ENCODE results near the gene FAT4. TPM values are rescaled to one million over a fixed set of nuclear protein-coding genes. Genes with fewer than 3 reads are reported as not detected.

FAT4 gene
- total RNA-seq, 4 donors from 2014 or later = 1.8 to 8.6 (median 2.8) TPM

DNA sequence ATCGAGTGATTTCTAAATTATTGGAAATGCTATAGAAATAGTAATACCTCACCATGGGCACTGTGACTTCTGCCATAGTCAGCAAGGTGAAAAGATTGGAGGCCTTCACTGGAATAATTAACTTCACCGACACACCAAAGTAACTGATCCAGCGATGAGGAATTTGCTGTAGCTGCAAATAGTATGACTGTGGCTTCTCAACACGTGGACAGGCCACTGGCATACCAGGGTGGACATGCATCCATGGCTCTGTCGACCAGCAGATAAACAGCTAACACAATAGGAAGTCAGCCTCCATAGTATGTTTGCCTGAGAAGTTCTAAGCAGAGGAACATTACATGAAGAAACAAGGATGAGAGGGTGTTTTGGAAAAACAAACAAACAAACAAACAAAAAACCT is 10.9 kb upstream of the FAT4 start:
- no peak for DNase-seq (ENCODE audit: low spot score in 2 of 2)
- TF ChIP-seq POLR2A (IDR thresholded peaks at IDR 0.05) (no peak), CTCF (IDR thresholded peaks at IDR 0.05) (no peak)
- intact Hi-C loops (cut with DNase I; ENCODE audit: low total_unique reads) = no loop called here

GRCh38 chr4:125306112-125306511 is 8.6 kb upstream of the FAT4 start:
- no peak for TF ChIP-seq POLR2A (IDR thresholded peaks at IDR 0.05)
- no peak for TF ChIP-seq CTCF (IDR thresholded peaks at IDR 0.05)
- 92 to 96% methylated on average over 1 of the region's 1 CpG for WGBS, 2 donors
- intact Hi-C loops (cut with DNase I; ENCODE audit: low total_unique reads) = no loop called here
- no peak for DNase-seq (ENCODE audit: low spot score in 2 of 2)
- no peak overlapping the region for H3K4me3 ChIP-seq (ENCODE audit: low read depth, poor library complexity, severe bottlenecking)

More for the DNA sequence above, 10.9 kb upstream of the FAT4 start:
- H3K4me3 ChIP-seq (ENCODE audit: low read depth, poor library complexity, severe bottlenecking) = no peak overlapping the region
- WGBS, 2 donors = 90 to 91% methylated on average over 5 of the region's 5 CpGs

GRCh38 chr4:125306533-125306932 is 8.2 kb upstream of the FAT4 start:
- no peak for DNase-seq (ENCODE audit: low spot score in 2 of 2)
- no peak for TF ChIP-seq CTCF (IDR thresholded peaks at IDR 0.05)
- no peak for TF ChIP-seq POLR2A (IDR thresholded peaks at IDR 0.05)
- intact Hi-C loops (cut with DNase I; ENCODE audit: low total_unique reads) = no loop called here

DNA sequence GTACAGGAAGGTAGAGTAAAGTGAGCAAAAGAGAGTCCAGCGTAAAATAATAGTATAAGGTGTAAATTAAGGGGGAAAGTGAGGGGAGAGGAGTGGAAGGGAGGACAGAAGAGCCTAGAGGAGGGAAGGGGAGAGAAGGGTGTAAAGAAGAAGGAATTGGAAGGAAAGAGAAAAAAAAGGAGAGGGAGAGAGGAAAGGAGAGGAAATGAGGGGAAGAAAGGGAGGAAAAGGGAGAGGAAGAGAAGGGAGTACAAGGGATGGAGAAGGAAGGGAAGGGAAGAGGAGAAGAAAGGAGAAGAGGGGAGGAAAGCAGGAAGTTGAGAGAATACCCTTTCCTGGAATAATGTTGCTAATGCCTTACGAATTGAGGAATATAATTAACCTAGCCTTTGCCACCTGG is 3.3 kb upstream of the FAT4 start:
- DNase-seq (ENCODE audit: low spot score in 2 of 2) = no peak
- intact Hi-C loops (cut with DNase I; ENCODE audit: low total_unique reads) = no loop called here
- 68 to 72% methylated on average over 2 of the region's 2 CpGs for WGBS, 2 donors
- no peak overlapping the region for H3K4me3 ChIP-seq (ENCODE audit: low read depth, poor library complexity, severe bottlenecking)
- TF ChIP-seq POLR2A (IDR thresholded peaks at IDR 0.05) (no peak), CTCF (IDR thresholded peaks at IDR 0.05) (no peak)

More at GRCh38 chr4:125306533-125306932, 8.2 kb upstream of the FAT4 start:
- no peak overlapping the region for H3K4me3 ChIP-seq (ENCODE audit: low read depth, poor library complexity, severe bottlenecking)

GRCh38 chr4:125313497-125313896 is 1.3 kb upstream of the FAT4 start:
- no peak overlapping the region for H3K4me3 ChIP-seq (ENCODE audit: low read depth, poor library complexity, severe bottlenecking)
- intact Hi-C loops (cut with DNase I; ENCODE audit: low total_unique reads) = no loop called here
- peak in 1 of 2 donors; percentile 53 for DNase-seq (ENCODE audit: low spot score in 2 of 2)
- 2% methylated on average over 7 of the region's 7 CpGs for WGBS, 2 donors
- TF ChIP-seq POLR2A (IDR thresholded peaks at IDR 0.05) (no peak), CTCF (IDR thresholded peaks at IDR 0.05) (peak in 1 of 3 donors; percentile 48)

GRCh38 chr4:125313989-125314667 is 627 bp upstream of the FAT4 start:
- no peak for DNase-seq (ENCODE audit: low spot score in 2 of 2)
- intact Hi-C loops (cut with DNase I; ENCODE audit: low total_unique reads) = no loop called here
- TF ChIP-seq CTCF (IDR thresholded peaks at IDR 0.05) = no peak
- WGBS, 2 donors = 18 to 22% methylated on average over 7 of the region's 7 CpGs
- H3K4me3 ChIP-seq (ENCODE audit: low read depth, poor library complexity, severe bottlenecking) = peak overlapping the region; percentile 73

Measured in lower leg skin (tissue), 4 donors.